ENCODE measurements around the gene MBOAT2. TPM values are rescaled to one million over a fixed set of nuclear protein-coding genes. Genes with fewer than 3 reads are reported as not detected.

MBOAT2 gene
- total RNA-seq, 4 donors from 2014 or later, result 0.83 to 5.8 (median 3.9) TPM

GRCh38 chr2:9003366-9003615, 193 bp downstream of the MBOAT2 start:
- no peak for ATAC-seq
- peaks cover 0 to 6% of the 10 kb centered on the region in 2 donors for H3K4me1 ChIP-seq
- H3K9me3 ChIP-seq, result no peaks in the 10 kb centered on the region
- H3K27me3 ChIP-seq, result peaks cover 0 to 4% (median 0%) of the 10 kb centered on the region in 3 donors
- DNase-seq, result no peak
- TF ChIP-seq CTCF (IDR thresholded peaks at IDR 0.05 in 4 of 5, conservative IDR thresholded peaks at IDR 0.05 in 1 of 5), result no peak
- in situ Hi-C loops (cut with MboI; ENCODE audit: low sequenced_read_pairs in 4 of 4) (no loop called here), intact Hi-C loops (cut with DNase I; ENCODE audit: low total_unique reads) (loop anchor here (5.0 to 10.0 kb wide), 2 partner anchors 202 to 419 kb away; partner anchors contain the start of genes ASAP2, CPSF3 and ITGB1BP1)
- H3K27ac ChIP-seq, result no peak overlapping the region
- no peaks in the 10 kb centered on the region for H3K36me3 ChIP-seq
- H3K4me3 ChIP-seq, result peak overlapping the region; percentile 59 to 73 (median 66)

GRCh38 chr2:9002637-9003365, 683 bp downstream of the MBOAT2 start:
- no peak overlapping the region for H3K27ac ChIP-seq
- no peak for DNase-seq

GRCh38 chr2:9002313-9002636, 1.2 kb downstream of the MBOAT2 start:
- ATAC-seq, result no peak
- Histone ChIP-seq H3K27ac (no peak overlapping the region), H3K4me1 (peaks cover 0 to 6% of the 10 kb centered on the region in 2 donors), H3K9me3 (no peaks in the 10 kb centered on the region), H3K4me3 (peak overlapping the region in 1 of 4 donors; percentile 65), H3K36me3 (no peaks in the 10 kb centered on the region), H3K27me3 (peaks cover 0 to 4% (median 0%) of the 10 kb centered on the region in 3 donors)
- TF ChIP-seq CTCF (IDR thresholded peaks at IDR 0.05 in 4 of 5, conservative IDR thresholded peaks at IDR 0.05 in 1 of 5) (no peak), POLR2A (IDR thresholded peaks at IDR 0.05) (no peak)
- no peak for DNase-seq
- in situ Hi-C loops (cut with MboI; ENCODE audit: low sequenced_read_pairs in 4 of 4) (no loop called here), intact Hi-C loops (cut with DNase I; ENCODE audit: low total_unique reads) (loop anchor here (5.0 to 10.0 kb wide), 2 partner anchors 203 to 420 kb away; partner anchors contain the start of genes ASAP2, CPSF3 and ITGB1BP1)

More at GRCh38 chr2:9002637-9003365, 683 bp downstream of the MBOAT2 start:
- no peaks in the 10 kb centered on the region for H3K9me3 ChIP-seq
- TF ChIP-seq POLR2A (IDR thresholded peaks at IDR 0.05) (no peak), CTCF (IDR thresholded peaks at IDR 0.05 in 4 of 5, conservative IDR thresholded peaks at IDR 0.05 in 1 of 5) (no peak)
- H3K4me1 ChIP-seq, result peaks cover 0 to 6% of the 10 kb centered on the region in 2 donors
- intact Hi-C loops (cut with DNase I; ENCODE audit: low total_unique reads), result loop anchor here (5.0 to 10.0 kb wide), 2 partner anchors 202 to 420 kb away; partner anchors contain the start of genes ASAP2, CPSF3 and ITGB1BP1
- H3K36me3 ChIP-seq, result no peaks in the 10 kb centered on the region
- peak overlapping the region; percentile 59 to 73 (median 66) for H3K4me3 ChIP-seq
- in situ Hi-C loops (cut with MboI; ENCODE audit: low sequenced_read_pairs in 4 of 4), result no loop called here
- no peak for ATAC-seq
- peaks cover 0 to 4% (median 0%) of the 10 kb centered on the region in 3 donors for H3K27me3 ChIP-seq

- H3K27me3 ChIP-seq, result peaks cover 0 to 4% (median 0%) of the 10 kb centered on the region in 3 donors
- in situ Hi-C loops (cut with MboI; ENCODE audit: low sequenced_read_pairs in 4 of 4), result no loop called here
- H3K27ac ChIP-seq, result no peak overlapping the region
- no peak for ATAC-seq
- H3K4me3 ChIP-seq, result no peak overlapping the region
- H3K9me3 ChIP-seq, result no peaks in the 10 kb centered on the region
- DNase-seq, result no peak
- intact Hi-C loops (cut with DNase I; ENCODE audit: low total_unique reads), result loop anchor here (5.0 to 10.0 kb wide), 2 partner anchors 203 to 421 kb away; partner anchors contain the start of genes ASAP2, CPSF3 and ITGB1BP1
- TF ChIP-seq CTCF (IDR thresholded peaks at IDR 0.05 in 4 of 5, conservative IDR thresholded peaks at IDR 0.05 in 1 of 5), result no peak
- no peak for TF ChIP-seq POLR2A (IDR thresholded peaks at IDR 0.05)
- H3K36me3 ChIP-seq, result no peaks in the 10 kb centered on the region
- peaks cover 0 to 6% of the 10 kb centered on the region in 2 donors for H3K4me1 ChIP-seq
Observed at GRCh38 chr2:9001778-9002177, 1.7 kb downstream of the MBOAT2 start.
